Measurements from ENCODE around the gene TNN. TPM values are rescaled to one million over a fixed set of nuclear protein-coding genes. Genes with fewer than 3 reads are reported as not detected.

TNN gene
- total and polyA plus RNA-seq, 4 experiments from 2014 or later = not detected

DNA sequence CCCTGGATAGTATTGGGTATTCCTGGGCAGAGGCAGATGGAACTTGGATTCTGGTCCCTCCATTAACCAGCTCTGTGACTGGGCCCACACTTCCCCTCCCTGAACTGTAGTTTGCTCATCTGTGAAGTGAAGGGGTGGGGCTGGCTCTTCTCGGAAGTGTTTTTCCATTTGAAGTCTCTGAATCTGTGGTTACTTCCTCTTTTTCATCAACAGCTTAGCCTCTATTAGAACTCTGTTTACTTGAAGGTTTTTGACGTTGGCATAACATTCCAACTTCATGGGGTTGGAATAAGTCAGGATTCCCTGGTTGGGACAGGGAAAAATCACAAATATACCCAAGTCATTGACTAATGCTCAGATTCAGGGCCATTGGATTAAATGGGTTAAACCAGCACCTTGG, 121.3 kb downstream of the TNN start:
- Histone ChIP-seq H3K36me3 (ENCODE audit: insufficient read depth, low read length) (peaks cover under 1% of the 10 kb centered on the region), H3K9me3 (ENCODE audit: control insufficient read depth in 1 of 2, low read length in 2 of 2) (no peaks in the 10 kb centered on the region), H3K4me3 (ENCODE audit: low read length in 2 of 2) (peak overlapping the region; percentile 3 to 85), H3K4me1 (ENCODE audit: insufficient read depth, low read length) (peaks cover 82% of the 10 kb centered on the region), H3K27me3 (ENCODE audit: insufficient read depth, low read length) (no peaks in the 10 kb centered on the region), H3K27ac (ENCODE audit: low read depth, low read length) (peak overlapping the region; percentile 47)
- CTCF ChIA-PET (ENCODE audit: partially characterized antibody) = interaction anchor here (0.5 to 7.9 kb wide), 11 partner anchors 11 to 856 kb away, joined by 3 to 69 read pairs (median 7); no protein-coding TSS in a partner anchor
- Mint-ChIP-seq H3K4me3 (peak overlapping the region; percentile 92 to 99 (median 98)), H3K4me1 (peaks cover 65 to 92% (median 82%) of the 10 kb centered on the region in 4 donors), H3K9me3 (no peaks in the 10 kb centered on the region), H3K27me3 (no peaks in the 10 kb centered on the region), H3K27ac (peak overlapping the region; percentile 91 to 98 (median 94)), H3K36me3 (peaks cover 39 to 58% of the 10 kb centered on the region in 2 donors)
- DNase-seq = peak; percentile 59 to 79 (median 62)
- POLR2A ChIA-PET (ENCODE audit: partially characterized antibody) = interaction anchor here (0.8 to 6.8 kb wide), 8 partner anchors 13 to 189 kb away, joined by 3 to 112 read pairs (median 6); partner anchors contain the start of genes CACYBP and MRPS14
- intact Hi-C loops (cut with micrococcal nuclease) = loop anchor here (1.0 to 2.0 kb wide), 2 partner anchors 20 to 160 kb away; no protein-coding TSS in a partner anchor

DNA sequence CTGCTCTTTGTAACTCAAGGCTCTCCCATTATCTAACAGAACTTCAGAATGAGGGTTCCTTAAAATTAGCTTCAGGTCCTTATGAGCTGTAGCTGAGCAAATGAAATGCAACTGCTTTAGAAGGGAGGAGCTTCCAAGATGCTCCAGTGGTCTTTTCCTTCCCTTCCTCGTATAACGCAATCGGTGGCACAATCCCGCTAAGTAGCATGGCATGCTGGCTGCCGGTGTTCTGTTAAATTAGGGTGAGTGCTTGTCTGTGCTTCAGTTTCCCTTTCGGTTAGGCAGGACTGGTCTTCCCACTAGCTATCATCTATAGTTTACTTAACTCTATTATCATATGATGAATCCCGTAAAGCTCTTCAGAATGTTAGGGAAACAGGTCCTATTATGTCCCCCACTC, 124.0 kb downstream of the TNN start:
- Histone ChIP-seq H3K36me3 (ENCODE audit: insufficient read depth, low read length) (no peaks in the 10 kb centered on the region), H3K4me3 (ENCODE audit: low read length in 2 of 2) (peak overlapping the region; percentile 85 to 91), H3K9me3 (ENCODE audit: control insufficient read depth in 1 of 2, low read length in 2 of 2) (no peaks in the 10 kb centered on the region), H3K4me1 (ENCODE audit: insufficient read depth, low read length) (peaks cover 55% of the 10 kb centered on the region), H3K27me3 (ENCODE audit: insufficient read depth, low read length) (no peaks in the 10 kb centered on the region), H3K27ac (ENCODE audit: low read depth, low read length) (peak overlapping the region; percentile 75)
- Mint-ChIP-seq H3K4me3 (peak overlapping the region; percentile 92 to 99 (median 98)), H3K27me3 (no peaks in the 10 kb centered on the region), H3K9me3 (no peaks in the 10 kb centered on the region), H3K4me1 (peaks cover 44 to 79% (median 57%) of the 10 kb centered on the region in 4 donors), H3K27ac (peak overlapping the region; percentile 92 to 98 (median 96)), H3K36me3 (peaks cover 20 to 36% of the 10 kb centered on the region in 2 donors)
- CTCF ChIA-PET (ENCODE audit: partially characterized antibody) = interaction anchor here (0.6 to 7.9 kb wide), 16 partner anchors 10 to 168 kb away, joined by 3 to 69 read pairs (median 4); partner anchors contain the start of gene MRPS14
- intact Hi-C loops (cut with micrococcal nuclease) = loop anchor here (2.0 kb wide), 3 partner anchors 23 to 169 kb away; partner anchors contain the start of gene MRPS14
- POLR2A ChIA-PET (ENCODE audit: partially characterized antibody) = interaction anchor here (0.7 to 6.8 kb wide), 13 partner anchors 8 to 192 kb away, joined by 3 to 112 read pairs (median 5); partner anchors contain the start of genes CACYBP and MRPS14
- DNase-seq = peak; percentile 42 to 62 (median 50)

DNA sequence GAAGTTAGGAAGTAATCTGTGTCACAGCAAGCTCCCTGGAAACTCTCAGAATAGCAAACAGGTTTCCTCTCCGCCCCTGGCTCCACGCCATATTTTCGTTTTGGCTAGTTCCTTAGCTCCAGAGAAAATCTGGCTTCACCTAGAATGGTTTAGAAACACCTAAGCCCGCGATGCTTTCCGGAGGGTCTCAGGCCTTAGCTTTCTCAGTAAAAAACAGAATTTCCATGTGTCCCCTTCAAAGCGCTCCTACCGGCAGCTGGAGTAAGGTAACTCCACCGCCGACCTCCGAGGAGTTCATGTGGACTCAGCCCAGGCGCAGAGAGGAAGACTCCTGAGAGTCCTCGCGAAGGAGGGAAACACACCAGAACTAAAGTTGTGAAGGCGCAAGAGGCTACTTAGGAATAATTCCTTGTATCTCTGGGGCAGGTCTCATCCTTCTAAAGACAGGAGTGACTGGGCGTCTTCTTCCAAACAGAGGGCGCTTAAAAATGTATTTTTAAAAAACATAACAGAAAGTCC, 124.5 kb downstream of the TNN start:
- Mint-ChIP-seq H3K27ac (peak overlapping the region; percentile 92 to 98 (median 96)), H3K36me3 (peaks cover 15 to 31% of the 10 kb centered on the region in 2 donors), H3K9me3 (no peaks in the 10 kb centered on the region), H3K4me3 (peak overlapping the region; percentile 92 to 99 (median 98)), H3K4me1 (peaks cover 39 to 76% (median 52%) of the 10 kb centered on the region in 4 donors), H3K27me3 (no peaks in the 10 kb centered on the region)
- Histone ChIP-seq H3K27me3 (ENCODE audit: insufficient read depth, low read length) (no peaks in the 10 kb centered on the region), H3K4me1 (ENCODE audit: insufficient read depth, low read length) (peaks cover 51% of the 10 kb centered on the region), H3K9me3 (ENCODE audit: control insufficient read depth in 1 of 2, low read length in 2 of 2) (no peaks in the 10 kb centered on the region), H3K4me3 (ENCODE audit: low read length in 2 of 2) (peak overlapping the region; percentile 85 to 91), H3K27ac (ENCODE audit: low read depth, low read length) (peak overlapping the region; percentile 75), H3K36me3 (ENCODE audit: insufficient read depth, low read length) (no peaks in the 10 kb centered on the region)
- peak; percentile 44 to 55 (median 46) for DNase-seq
- CTCF ChIA-PET (ENCODE audit: partially characterized antibody) = interaction anchor here (1.1 to 7.9 kb wide), 14 partner anchors 10 to 169 kb away, joined by 3 to 69 read pairs (median 5); partner anchors contain the start of gene MRPS14
- intact Hi-C loops (cut with micrococcal nuclease) = loop anchor here (2.0 kb wide), 2 partner anchors 37 to 169 kb away; partner anchors contain the start of gene MRPS14
- POLR2A ChIA-PET (ENCODE audit: partially characterized antibody) = interaction anchor here (0.7 to 6.8 kb wide), 13 partner anchors 8 to 192 kb away, joined by 3 to 112 read pairs (median 5); partner anchors contain the start of genes CACYBP and MRPS14

DNA sequence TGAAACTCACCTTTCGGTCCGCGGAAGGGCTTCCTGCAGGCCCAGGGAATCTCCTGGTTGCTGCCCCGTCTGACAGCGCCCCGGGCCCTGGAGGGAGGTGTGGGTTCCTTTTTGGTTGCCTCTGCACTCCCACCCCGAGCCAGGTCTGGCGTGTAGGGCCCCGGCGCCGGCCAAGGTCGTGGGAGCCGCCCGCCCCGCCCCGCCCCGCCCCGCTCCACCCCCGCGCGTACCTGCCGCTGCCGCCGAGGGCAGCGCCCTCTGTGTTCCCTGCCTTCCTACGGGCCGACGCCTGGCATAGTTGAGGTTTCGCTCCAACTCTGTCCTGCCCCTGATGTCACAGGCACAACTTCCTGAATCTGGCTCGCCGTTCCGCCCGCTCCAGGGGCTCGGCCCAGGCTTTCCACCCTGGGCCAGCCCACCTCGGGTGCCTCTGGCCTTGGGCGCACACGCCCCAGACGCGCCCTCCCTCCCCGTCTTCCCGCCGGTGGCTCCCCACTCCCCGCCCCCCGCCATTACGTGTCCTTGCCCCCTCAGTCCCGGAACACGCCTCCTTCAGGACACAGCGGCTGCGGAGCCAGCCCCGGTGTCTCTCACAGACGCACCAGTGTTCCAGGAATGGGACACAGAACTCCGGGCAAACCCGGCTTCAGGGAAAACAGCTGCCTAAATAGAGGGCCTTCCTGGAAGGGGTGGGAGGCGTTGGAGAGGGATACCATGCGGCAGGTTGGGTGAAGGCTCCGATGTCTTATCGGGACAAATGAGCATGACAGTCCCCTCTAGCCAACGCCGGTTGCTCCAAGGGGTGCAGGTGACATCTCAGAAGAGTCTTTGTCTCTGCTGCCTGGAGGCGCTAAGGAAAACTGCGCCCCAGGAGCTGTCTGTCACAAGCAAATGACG, 125.2 kb downstream of the TNN start, which contains the start of gene KIAA0040:
TSS of gene KIAA0040 (minus strand) at position 147 of the 897 bp plus-strand sequence. CDS start 31,763 bp downstream, outside the sequence.
- ChIA-PET POLR2A (ENCODE audit: partially characterized antibody) (interaction anchor here (0.7 to 6.8 kb wide), 12 partner anchors 9 to 193 kb away, joined by 3 to 112 read pairs (median 5); partner anchors contain the start of genes CACYBP and MRPS14), CTCF (ENCODE audit: partially characterized antibody) (interaction anchor here (0.9 to 7.9 kb wide), 11 partner anchors 10 to 169 kb away, joined by 3 to 69 read pairs (median 5); partner anchors contain the start of gene MRPS14)
- peak; percentile 49 to 66 (median 51) for DNase-seq
- Histone ChIP-seq H3K27me3 (ENCODE audit: insufficient read depth, low read length) (no peaks in the 10 kb centered on the region), H3K27ac (ENCODE audit: low read depth, low read length) (peak within 1 kb of the TSS; percentile 75), H3K9me3 (ENCODE audit: control insufficient read depth in 1 of 2, low read length in 2 of 2) (no peaks in the 10 kb centered on the region), H3K4me3 (ENCODE audit: low read length in 2 of 2) (peak within 1 kb of the TSS; percentile 85 to 91), H3K36me3 (ENCODE audit: insufficient read depth, low read length) (no peaks in the 10 kb centered on the region), H3K4me1 (ENCODE audit: insufficient read depth, low read length) (peaks cover 51% of the 10 kb centered on the region)
- no peaks in the 10 kb centered on the region for H3K27me3 Mint-ChIP-seq
- intact Hi-C loops (cut with micrococcal nuclease) = loop anchor here (2.0 kb wide), 2 partner anchors 38 to 170 kb away; partner anchors contain the start of gene MRPS14
- peak within 1 kb of the TSS; percentile 92 to 98 (median 96) for H3K27ac Mint-ChIP-seq
- peak within 1 kb of the TSS; percentile 92 to 99 (median 98) for H3K4me3 Mint-ChIP-seq
- H3K4me1 Mint-ChIP-seq = peaks cover 39 to 76% (median 51%) of the 10 kb centered on the region in 4 donors
- no peaks in the 10 kb centered on the region for H3K9me3 Mint-ChIP-seq
- peaks cover 7 to 24% of the 10 kb centered on the region in 2 donors for H3K36me3 Mint-ChIP-seq

DNA sequence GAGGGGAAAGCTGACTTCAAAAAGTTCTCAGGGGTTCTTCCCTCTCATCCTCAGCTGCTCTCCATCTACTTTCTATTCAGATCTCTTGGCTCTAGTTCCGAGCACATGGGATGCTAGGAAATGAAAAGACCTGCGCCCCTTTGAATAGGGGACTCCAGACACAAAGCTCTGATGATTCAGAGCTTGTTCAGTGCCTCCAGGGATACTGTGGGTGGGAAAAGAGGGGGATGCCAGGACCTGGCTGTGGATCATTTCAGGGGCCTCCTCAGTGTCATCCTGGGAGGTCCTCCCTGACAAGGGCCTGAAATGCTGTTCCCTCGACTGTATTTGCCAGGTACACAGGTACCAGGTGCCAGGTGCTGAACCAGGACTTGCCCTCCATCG, 125.9 kb downstream of the TNN start:
- Histone ChIP-seq H3K4me1 (ENCODE audit: insufficient read depth, low read length) (peaks cover 47% of the 10 kb centered on the region), H3K27ac (ENCODE audit: low read depth, low read length) (peak overlapping the region; percentile 75), H3K36me3 (ENCODE audit: insufficient read depth, low read length) (no peaks in the 10 kb centered on the region), H3K4me3 (ENCODE audit: low read length in 2 of 2) (no peak overlapping the region), H3K9me3 (ENCODE audit: control insufficient read depth in 1 of 2, low read length in 2 of 2) (no peaks in the 10 kb centered on the region), H3K27me3 (ENCODE audit: insufficient read depth, low read length) (no peaks in the 10 kb centered on the region)
- no peaks in the 10 kb centered on the region for H3K27me3 Mint-ChIP-seq
- peaks cover 4 to 22% of the 10 kb centered on the region in 2 donors for H3K36me3 Mint-ChIP-seq
- H3K4me1 Mint-ChIP-seq = peaks cover 35 to 70% (median 45%) of the 10 kb centered on the region in 4 donors
- no peak for DNase-seq
- H3K4me3 Mint-ChIP-seq = peak overlapping the region; percentile 92 to 99 (median 98)
- CTCF ChIA-PET (ENCODE audit: partially characterized antibody) = interaction anchor here (0.9 to 7.9 kb wide), 7 partner anchors 10 to 125 kb away, joined by 3 to 69 read pairs (median 7); no protein-coding TSS in a partner anchor
- POLR2A ChIA-PET (ENCODE audit: partially characterized antibody) = interaction anchor here (0.9 to 2.4 kb wide), 2 partner anchors 15 to 38 kb away, joined by 3 to 15 read pairs; no protein-coding TSS in a partner anchor
- intact Hi-C loops (cut with micrococcal nuclease) = loop anchor here (2.0 kb wide), 2 partner anchors 39 to 171 kb away; partner anchors contain the start of gene MRPS14
- H3K27ac Mint-ChIP-seq = peak overlapping the region; percentile 72 to 96 (median 88)
- H3K9me3 Mint-ChIP-seq = no peaks in the 10 kb centered on the region

DNA sequence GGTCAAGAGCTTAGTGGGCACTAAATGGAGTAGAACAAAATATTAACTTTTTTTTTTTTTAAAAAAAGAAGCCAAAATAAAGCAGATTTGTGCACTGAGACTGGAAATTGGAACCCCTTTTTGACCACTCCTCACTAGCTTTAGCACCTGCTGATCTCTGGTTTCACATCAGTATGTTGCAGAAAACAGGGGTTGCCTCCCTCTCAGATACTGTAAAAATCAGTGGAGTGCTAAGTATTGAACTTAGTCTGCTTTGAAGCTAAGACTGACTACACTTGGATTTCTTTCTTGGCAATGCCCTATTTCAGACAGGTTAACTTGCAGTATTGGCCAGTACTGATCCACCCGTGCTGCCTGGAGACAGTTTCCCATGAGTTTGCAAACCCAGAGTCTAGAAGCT, 127.6 kb downstream of the TNN start:
- peaks cover 0 to 2% (median 0%) of the 10 kb centered on the region in 8 donors for H3K9me3 Mint-ChIP-seq
- H3K4me3 Mint-ChIP-seq = no peak overlapping the region
- Histone ChIP-seq H3K36me3 (ENCODE audit: insufficient read depth, low read length) (no peaks in the 10 kb centered on the region), H3K9me3 (ENCODE audit: control insufficient read depth in 1 of 2, low read length in 2 of 2) (no peaks in the 10 kb centered on the region), H3K27me3 (ENCODE audit: insufficient read depth, low read length) (no peaks in the 10 kb centered on the region), H3K27ac (ENCODE audit: low read depth, low read length) (no peak overlapping the region), H3K4me3 (ENCODE audit: low read length in 2 of 2) (no peak overlapping the region), H3K4me1 (ENCODE audit: insufficient read depth, low read length) (peaks cover 29% of the 10 kb centered on the region)
- ChIA-PET POLR2A (ENCODE audit: partially characterized antibody) (interaction anchor here (1.2 to 2.4 kb wide), 2 partner anchors 14 to 17 kb away, joined by 3 to 15 read pairs; no protein-coding TSS in a partner anchor), CTCF (ENCODE audit: partially characterized antibody) (interaction anchor here (1.1 to 3.4 kb wide), 5 partner anchors 8 to 40 kb away, joined by 3 to 16 read pairs (median 5); no protein-coding TSS in a partner anchor)
- H3K4me1 Mint-ChIP-seq = peaks cover 18 to 53% (median 28%) of the 10 kb centered on the region in 4 donors
- peaks cover 4 to 15% of the 10 kb centered on the region in 2 donors for H3K36me3 Mint-ChIP-seq
- intact Hi-C loops (cut with micrococcal nuclease) = no loop called here
- peak overlapping the region in 4 of 7 donors; percentile 18 to 53 (median 29) for H3K27ac Mint-ChIP-seq
- H3K27me3 Mint-ChIP-seq = no peaks in the 10 kb centered on the region
- no peak for DNase-seq
